GM06990 (cell line): ENCODE data around the gene ECHDC3.

ENCODE experiments used
- DNase-seq: peaks from one replicate; pipeline ENCODE4 v3.0.0-alpha.2; 2011; ENCODE audit not compliant: insufficient read length; ENCODE audit errors: extremely low read depth
- H3K27me3 ChIP-seq: replicated peaks from 2 replicates; pipeline ENCODE4 v1.6.0; 2011; ENCODE audit warnings: low read length; ENCODE audit not compliant: control insufficient read depth, insufficient read depth
- H3K36me3 ChIP-seq: 2 replicates; pipeline ENCODE4 v1.5.1; 2011; ENCODE audit warnings: low read length; ENCODE audit not compliant: control insufficient read depth, insufficient read depth
- H3K4me3 ChIP-seq: replicated peaks from 2 replicates; pipeline ENCODE4 v1.5.1; 2011; ENCODE audit warnings: low read depth, mild to moderate bottlenecking, control low read depth, low read length
- CTCF ChIP-seq: IDR thresholded peaks from 2 replicates; pipeline ENCODE4 v1.5.1; 2011; ENCODE audit warnings: low read length, control low read depth, mild to moderate bottlenecking, inconsistent platforms; ENCODE audit not compliant: insufficient read depth, poor library complexity, severe bottlenecking

Gene ECHDC3

GRCh38 chr10:11713963-11714362 lies 28.2 kb upstream of the ECHDC3 start:
- no peak for DNase-seq
- Histone ChIP-seq H3K27me3 (no peaks in the 10 kb centered on the region; the same call in 1 of the 2 replicates), H3K4me3 (no peak overlapping the region), H3K36me3 (no peaks in the 10 kb centered on the region)
- no peak for TF ChIP-seq CTCF

- TF ChIP-seq CTCF, result no peak
- no peak overlapping the region for H3K4me3 ChIP-seq
- DNase-seq, result no peak
- no peaks in the 10 kb centered on the region; the same call in 1 of the 2 replicates for H3K27me3 ChIP-seq
- no peaks in the 10 kb centered on the region for H3K36me3 ChIP-seq
Observed at GRCh38 chr10:11714750-11715365, 27.3 kb upstream of the ECHDC3 start.

GRCh38 chr10:11715815-11716494 lies 26.2 kb upstream of the ECHDC3 start:
- no peak for TF ChIP-seq CTCF
- Histone ChIP-seq H3K36me3 (no peaks in the 10 kb centered on the region), H3K4me3 (no peak overlapping the region), H3K27me3 (no peaks in the 10 kb centered on the region; the same call in 1 of the 2 replicates)
- DNase-seq, result no peak

GRCh38 chr10:11716686-11717085 lies 25.5 kb upstream of the ECHDC3 start:
- DNase-seq, result no peak
- TF ChIP-seq CTCF, result no peak
- Histone ChIP-seq H3K36me3 (no peaks in the 10 kb centered on the region), H3K27me3 (no peaks in the 10 kb centered on the region; the same call in 1 of the 2 replicates), H3K4me3 (no peak overlapping the region)

GRCh38 chr10:11719496-11720259 lies 22.5 kb upstream of the ECHDC3 start:
- DNase-seq, result no peak
- Histone ChIP-seq H3K27me3 (no peaks in the 10 kb centered on the region), H3K36me3 (no peaks in the 10 kb centered on the region), H3K4me3 (no peak overlapping the region)
- no peak for TF ChIP-seq CTCF
